HG02870 (cell line): ENCODE measurements around the gene SLC17A9.

ENCODE experiments used
- ATAC-seq: cut with Tn5 transposase; IDR thresholded peaks from one replicate; pipeline ENCODE4 v1.9.1; 2021; ENCODE audit warnings: mild to moderate bottlenecking, moderate library complexity; ENCODE audit not compliant: unreplicated experiment

Gene SLC17A9

DNA sequence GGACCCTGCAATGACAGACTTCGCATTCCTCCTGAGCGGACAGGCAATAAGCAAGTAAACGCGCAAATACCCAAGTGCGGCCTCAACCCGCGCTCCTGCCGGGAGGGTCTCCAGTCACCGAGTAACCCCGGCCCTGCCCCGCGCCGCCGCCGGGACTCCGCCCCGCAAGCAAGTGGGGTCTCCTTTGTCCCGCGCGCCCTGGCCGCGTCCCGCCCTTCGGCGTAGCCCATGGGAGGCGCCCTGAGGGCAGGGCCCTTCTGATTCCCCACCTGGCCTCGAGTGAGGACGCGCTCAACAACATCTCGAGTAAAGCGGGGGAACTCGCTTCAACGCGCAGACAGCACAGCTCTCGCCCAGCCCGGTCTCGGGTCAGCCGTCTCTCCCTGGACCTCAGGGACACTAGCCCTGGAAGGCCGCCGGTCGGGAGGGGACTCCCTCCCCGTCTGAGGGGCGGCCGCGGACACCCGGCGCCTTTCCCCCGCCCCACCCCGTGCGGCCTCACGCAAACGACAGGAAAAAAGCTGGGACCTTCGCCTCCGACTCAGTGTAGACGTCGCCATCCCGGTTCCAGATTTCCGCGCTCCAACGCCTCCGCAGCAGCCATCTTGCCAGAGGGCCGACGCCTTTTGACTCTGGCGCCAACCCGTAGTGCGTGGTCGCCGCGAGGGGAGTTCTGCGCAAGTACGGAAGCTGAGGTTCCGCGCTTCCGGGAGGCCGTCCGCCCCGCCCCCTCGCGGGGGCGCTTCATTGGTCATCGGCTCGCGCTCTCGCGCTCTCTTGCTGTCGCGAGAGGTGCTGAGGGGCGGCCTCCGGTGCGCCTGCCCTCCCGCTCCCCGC, 15.0 kb upstream of the SLC17A9 start:
- ATAC-seq = peak; percentile 78

- ATAC-seq = peak; percentile 33
Observed at GRCh38 chr20:62938105-62938888, 14.2 kb upstream of the SLC17A9 start, which contains the start of gene GID8. Gene GID8, plus strand, starts transcription at chr20:62938147. Its CDS starts 3,356 bp downstream, at chr20:62941503.

DNA sequence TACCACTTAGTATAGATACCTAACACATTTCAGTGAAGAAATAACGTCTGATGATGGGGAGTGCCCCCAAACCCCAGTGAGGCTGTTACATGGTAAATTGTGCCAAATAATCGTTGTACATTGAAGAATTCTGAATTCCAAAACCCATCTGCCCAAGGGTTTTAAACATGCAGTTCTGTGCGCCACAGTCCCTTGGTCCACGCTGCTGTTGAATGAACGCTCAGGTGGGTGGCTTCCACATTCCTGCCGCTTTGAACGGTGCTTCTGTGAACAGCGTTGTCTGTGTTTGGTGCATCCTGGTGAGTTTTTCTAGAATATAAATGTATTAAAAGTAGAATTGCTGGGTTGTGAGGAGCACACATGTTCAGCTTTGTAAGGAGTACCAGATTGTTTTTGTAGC, 11.6 kb upstream of the SLC17A9 start:
- no peak for ATAC-seq

GRCh38 chr20:62941792-62942191, 10.7 kb upstream of the SLC17A9 start:
- no peak for ATAC-seq

DNA sequence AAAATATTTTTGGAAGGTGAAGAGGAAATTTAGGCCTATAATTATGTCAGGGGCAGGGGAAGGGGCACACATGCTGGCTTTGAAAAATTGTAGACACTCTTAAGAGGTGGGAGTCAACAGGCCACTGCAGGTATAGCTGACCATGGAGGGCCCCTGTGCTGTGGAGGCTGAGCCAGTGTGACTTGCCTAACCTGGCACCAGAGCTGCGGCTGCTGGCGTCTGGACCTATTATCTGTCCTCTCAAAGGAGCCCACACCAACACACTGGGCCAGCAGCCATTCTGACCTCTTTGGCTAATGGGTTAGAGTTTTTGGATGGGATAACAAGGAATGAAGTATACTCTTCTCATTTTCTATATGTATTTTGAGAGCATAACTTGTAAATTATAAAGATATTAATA, 10.1 kb upstream of the SLC17A9 start:
- ATAC-seq = no peak

DNA sequence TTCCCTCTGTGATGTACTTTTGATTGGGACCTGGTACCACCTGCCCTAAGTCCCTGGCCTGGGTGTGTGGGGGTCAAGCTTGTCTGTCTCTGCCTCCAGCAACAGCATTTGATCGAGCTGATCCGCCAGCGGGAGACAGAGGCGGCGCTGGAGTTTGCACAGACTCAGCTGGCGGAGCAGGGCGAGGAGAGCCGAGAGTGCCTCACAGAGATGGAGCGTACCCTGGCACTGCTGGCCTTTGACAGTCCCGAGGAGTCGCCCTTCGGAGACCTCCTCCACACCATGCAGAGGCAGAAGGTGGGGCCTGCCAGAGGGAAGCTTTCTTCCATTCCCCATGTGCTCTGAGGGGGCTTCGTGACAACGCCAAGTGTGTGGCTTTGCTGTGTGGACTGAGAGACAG, 9.1 kb upstream of the SLC17A9 start:
- no peak for ATAC-seq

GRCh38 chr20:62944184-62944583, 8.3 kb upstream of the SLC17A9 start:
- no peak for ATAC-seq

DNA sequence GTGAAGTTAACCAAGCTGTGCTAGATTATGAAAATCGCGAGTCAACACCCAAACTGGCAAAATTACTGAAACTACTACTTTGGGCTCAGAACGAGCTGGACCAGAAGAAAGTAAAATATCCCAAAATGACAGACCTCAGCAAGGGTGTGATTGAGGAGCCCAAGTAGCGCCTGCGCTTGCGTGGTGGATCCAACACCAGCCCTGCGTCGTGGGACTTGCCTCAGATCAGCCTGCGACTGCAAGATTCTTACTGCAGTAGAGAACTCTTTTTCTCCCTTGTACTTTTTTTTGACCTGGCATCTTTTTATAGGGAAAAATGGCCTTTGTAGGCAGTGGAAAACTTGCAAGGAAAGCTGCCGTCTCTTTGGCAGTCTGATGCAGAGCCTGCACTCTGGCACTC, 7.8 kb upstream of the SLC17A9 start:
- ATAC-seq = no peak

GRCh38 chr20:62945771-62946339, 6.7 kb upstream of the SLC17A9 start:
- no peak for ATAC-seq

DNA sequence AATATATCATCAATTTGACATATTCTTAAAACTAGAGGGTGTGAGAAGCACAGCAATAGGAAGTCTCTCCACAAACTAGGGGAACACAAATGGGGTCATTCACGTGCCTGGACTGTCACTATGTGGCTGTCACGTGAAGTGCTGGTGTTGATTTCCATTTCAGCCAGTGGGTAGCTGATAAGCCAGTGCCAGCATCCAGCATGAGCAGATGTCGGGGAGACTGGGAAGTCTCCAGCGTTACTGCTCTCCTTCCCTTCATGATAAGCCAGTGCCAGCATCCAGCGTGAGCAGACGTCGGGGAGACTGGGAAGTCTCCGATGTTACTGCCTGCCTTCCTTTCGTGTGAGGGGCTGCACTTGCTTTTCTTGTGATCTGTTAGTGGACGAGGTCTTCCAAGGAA, 5.6 kb upstream of the SLC17A9 start:
- ATAC-seq = no peak

- no peak for ATAC-seq
Observed at GRCh38 chr20:62947532-62948300, 4.8 kb upstream of the SLC17A9 start.

DNA sequence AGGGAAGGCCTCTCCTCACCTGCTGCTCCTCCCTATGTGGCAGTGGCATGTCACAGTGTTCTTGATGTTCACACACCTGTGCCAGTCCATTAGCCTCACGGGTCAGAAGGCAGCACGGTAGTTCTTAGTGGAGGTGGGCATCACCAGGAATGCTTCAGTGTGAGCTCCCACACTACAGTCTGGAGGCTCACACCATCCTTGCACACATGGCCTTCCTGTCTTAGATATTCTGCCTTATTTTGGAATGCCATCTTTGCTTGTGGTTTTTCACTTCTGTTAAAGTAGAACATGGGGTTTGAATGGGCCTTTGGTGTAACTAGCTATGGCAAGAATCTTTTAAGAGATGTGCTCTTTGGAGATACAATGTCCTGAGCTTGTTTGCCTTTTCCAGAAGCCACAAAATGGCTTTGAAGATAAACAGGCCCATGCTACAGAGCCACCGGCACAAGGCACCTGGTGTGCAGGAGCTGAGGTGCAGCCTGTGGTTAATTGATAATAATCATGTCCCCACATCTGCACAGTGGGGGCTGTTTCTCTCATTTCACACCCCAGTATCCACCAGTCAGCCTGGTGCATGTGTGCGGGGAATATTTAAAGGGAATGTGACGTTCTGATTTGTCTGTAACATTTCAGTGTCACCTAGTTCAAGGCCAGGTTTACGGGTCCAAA, 3.2 kb upstream of the SLC17A9 start:
- no peak for ATAC-seq

GRCh38 chr20:62949962-62950361, 2.5 kb upstream of the SLC17A9 start:
- ATAC-seq = no peak

DNA sequence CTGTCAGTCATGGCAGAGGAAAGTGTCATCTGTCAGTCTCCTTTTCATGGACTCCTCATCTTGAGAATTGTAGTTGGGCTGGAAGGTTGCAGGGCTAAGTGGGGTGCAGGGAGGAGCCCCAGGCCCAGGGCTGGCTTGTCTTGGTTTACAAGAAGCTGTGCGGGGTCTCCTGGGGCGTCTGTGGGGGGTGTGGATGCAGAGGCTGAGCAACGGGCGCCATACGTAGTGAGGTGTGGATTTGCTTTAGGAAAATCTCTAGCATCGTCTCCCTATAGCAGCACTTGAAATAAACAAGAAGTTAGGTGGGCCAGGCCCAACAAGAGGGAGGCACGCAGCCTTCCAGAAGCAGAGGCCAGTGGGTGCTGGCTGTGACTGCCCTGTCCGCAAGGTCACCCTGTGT, 1.8 kb upstream of the SLC17A9 start:
- no peak for ATAC-seq

- ATAC-seq = no peak
Observed at GRCh38 chr20:62951143-62951895, 1.2 kb upstream of the SLC17A9 start.

GRCh38 chr20:62951896-62952372, 575 bp upstream of the SLC17A9 start:
- no peak for ATAC-seq

DNA sequence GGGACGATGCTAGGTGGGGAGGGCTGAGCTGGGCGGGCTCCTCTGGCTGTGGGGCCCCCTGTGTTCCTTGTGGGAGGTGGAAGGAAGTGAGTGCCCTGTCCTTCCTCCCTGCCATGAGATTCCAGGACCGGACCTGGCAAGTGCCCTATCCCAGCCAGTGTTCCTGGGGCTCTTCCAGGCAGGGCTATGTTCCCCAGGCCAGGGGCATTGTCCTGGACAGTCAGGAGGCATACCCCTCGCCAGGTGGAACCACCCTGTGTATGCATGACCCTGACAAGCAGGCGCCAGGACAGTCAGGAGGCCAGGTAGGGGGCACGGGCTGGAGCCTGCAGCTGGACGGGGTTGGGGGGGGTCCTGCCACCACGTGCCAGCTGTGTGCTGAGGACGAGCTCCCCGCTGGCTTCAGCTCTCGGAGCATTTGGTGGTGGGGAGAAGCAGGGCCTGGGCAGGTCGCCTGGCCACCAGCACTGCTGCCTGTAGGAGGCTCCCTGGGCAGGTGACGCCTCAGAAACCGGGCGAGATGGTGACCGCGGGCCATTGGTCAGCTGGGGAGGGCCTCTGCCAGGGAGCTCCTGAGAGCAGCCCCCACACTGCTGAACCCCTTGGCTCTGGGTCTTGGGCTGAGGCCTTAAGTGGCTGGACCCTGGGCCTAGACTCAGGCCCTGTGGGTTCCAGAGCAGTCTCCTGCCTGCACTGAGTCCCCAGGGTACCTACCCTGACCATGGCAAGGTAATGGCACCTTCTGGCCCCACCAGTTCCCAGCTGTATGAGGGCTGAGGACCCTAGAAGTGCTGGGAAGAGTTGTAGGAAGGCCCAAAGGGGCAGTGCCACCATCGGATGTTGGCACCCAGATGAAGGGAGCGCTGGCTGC, 694 bp downstream of the SLC17A9 start:
- no peak for ATAC-seq

DNA sequence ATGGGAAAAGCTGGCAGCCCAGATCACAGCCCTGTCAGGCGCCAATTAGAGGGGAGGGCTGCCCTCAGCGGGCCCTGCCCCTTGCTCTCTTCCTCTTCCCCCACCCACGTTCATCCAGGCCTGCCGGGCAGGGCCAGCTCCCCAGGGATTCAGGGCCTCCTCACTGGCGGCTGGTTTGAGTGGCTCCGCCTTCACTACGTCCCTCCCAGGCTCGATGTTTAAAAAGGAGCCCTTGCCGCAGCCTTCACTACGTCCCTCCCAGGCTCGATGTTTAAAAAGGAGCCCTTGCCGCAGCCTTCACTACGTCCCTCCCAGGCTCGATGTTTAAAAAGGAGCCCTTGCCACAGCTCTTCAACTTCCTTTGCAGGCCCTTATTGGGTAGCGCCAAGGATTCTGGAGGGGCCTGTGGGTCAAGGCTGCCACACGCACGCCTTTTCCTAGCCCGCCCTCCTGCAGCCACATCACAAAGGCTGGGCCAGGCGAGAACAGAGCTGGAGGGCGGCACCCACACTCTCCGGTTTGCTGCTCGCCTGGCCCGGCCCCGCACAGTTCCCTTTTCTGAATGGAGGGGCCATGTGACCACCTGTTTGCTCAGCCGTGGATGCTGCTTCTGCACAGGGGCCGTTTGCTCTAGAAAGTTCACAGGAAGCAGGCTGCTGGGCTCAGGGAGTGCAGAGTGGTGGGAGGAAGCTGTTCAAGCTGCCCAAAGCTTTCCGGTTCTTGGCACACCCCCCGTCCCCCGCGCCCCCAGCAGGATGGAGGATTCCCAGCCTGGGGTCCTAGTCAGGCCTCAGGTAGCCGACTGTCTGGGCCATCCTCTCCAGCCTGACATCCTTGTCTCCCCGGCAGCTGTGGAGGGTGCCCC, 1.6 kb downstream of the SLC17A9 start:
- peak; percentile 78 for ATAC-seq
